PC-3 (cell line): ENCODE data around the gene COL3A1. TPM values are rescaled to one million over a fixed set of nuclear protein-coding genes. Genes with fewer than 3 reads are reported as not detected.

Source experiments
- ATAC-seq: fragments of 200-7000 bp; cut with Tn5 transposase; 2 replicates; pipeline ENCODE4 v1.9.1; 2020; ENCODE audit warnings: mild to moderate bottlenecking, moderate library complexity
- BruUV-seq: library from RNA; stranded (reverse); fragments of 400-500 nt; replicated peaks from 2 replicates; lab custom pipeline; 2021; lab: Mats Ljungman, UMichigan
- CTCF ChIA-PET: fragments of 300-600 bp; sonication (Branson Sonifier 250); formaldehyde crosslinking; loops from one replicate; lab custom pipeline; 2022; ENCODE audit warnings: antibody characterized with exemption; lab: Charles Lee
- POLR2A ChIA-PET: fragments of 300-600 bp; sonication (Branson Sonifier 250); formaldehyde crosslinking; loops from one replicate; lab custom pipeline; 2022; ENCODE audit warnings: antibody characterized with exemption; ENCODE audit not compliant: unreplicated experiment; lab: Charles Lee
- DNase-seq: peaks from one replicate; pipeline ENCODE4 v3.0.0-alpha.2; 2015
- H2AFZ ChIP-seq: fragments of 300-600 bp; sonication (generic); 2 replicates; pipeline ENCODE4 v1.6.0; 2016; ENCODE audit warnings: antibody characterized with exemption, low read length
- H3F3A ChIP-seq: fragments of 300-600 bp; sonication (generic); one replicate; pipeline ENCODE4 v1.6.0; 2017; ENCODE audit warnings: antibody characterized with exemption, low read length, control low read depth, mild to moderate bottlenecking; ENCODE audit not compliant: unreplicated experiment
- H3K27ac ChIP-seq: fragments of 300-600 bp; sonication (generic); 2 replicates; pipeline ENCODE4 v1.5.1; 2016; ENCODE audit warnings: mild to moderate bottlenecking, low read length
- H3K27me3 ChIP-seq: fragments of 300-600 bp; sonication (generic); 2 replicates; pipeline ENCODE4 v1.6.1; 2016; ENCODE audit warnings: low read length, mixed read lengths
- H3K36me3 ChIP-seq: fragments of 300-600 bp; sonication (generic); 2 replicates; pipeline ENCODE4 v1.6.1; 2016; ENCODE audit warnings: low read depth, mixed run types, low read length, mixed read lengths
- H3K4me1 ChIP-seq: fragments of 300-600 bp; sonication (generic); 2 replicates; pipeline ENCODE4 v1.5.1; 2016; ENCODE audit warnings: low read length; ENCODE audit not compliant: insufficient read depth
- H3K4me2 ChIP-seq: fragments of 300-600 bp; sonication (generic); 2 replicates; pipeline ENCODE4 v1.6.0; 2016; ENCODE audit warnings: low read length
- H3K4me3 ChIP-seq: fragments of 300-600 bp; sonication (generic); 2 replicates; pipeline ENCODE4 v1.5.1; 2016; ENCODE audit warnings: mild to moderate bottlenecking, low read length, mixed read lengths
- H3K79me2 ChIP-seq: fragments of 300-600 bp; sonication (generic); 2 replicates; pipeline ENCODE4 v1.6.1; 2017; ENCODE audit warnings: low read length, mixed read lengths
- H3K9ac ChIP-seq: fragments of 300-600 bp; sonication (generic); 2 replicates; pipeline ENCODE4 v1.6.0; 2016; ENCODE audit warnings: mild to moderate bottlenecking, low read length
- H3K9me2 ChIP-seq: fragments of 300-600 bp; sonication (generic); replicated peaks from 2 replicates; pipeline ENCODE4 v1.6.1; 2016; ENCODE audit warnings: mixed run types, low read length, mixed read lengths
- H3K9me3 ChIP-seq: fragments of 300-600 bp; sonication (generic); 2 replicates; pipeline ENCODE4 v1.6.1; 2016; ENCODE audit warnings: low read length, mixed read lengths
- H4K20me1 ChIP-seq: fragments of 300-600 bp; sonication (generic); 2 replicates; pipeline ENCODE4 v1.6.1; 2016; ENCODE audit warnings: low read length, mixed read lengths
- CTCF ChIP-seq: fragments of 300-600 bp; sonication (generic); conservative IDR thresholded peaks from 2 replicates; pipeline ENCODE4 v1.5.1; 2017; ENCODE audit warnings: antibody characterized with exemption, low read depth, mild to moderate bottlenecking, low read length
- EZH2 ChIP-seq: fragments of 300-600 bp; sonication (generic); IDR thresholded peaks from one replicate; pipeline ENCODE4 v1.6.1; 2017; ENCODE audit warnings: antibody characterized with exemption, mild to moderate bottlenecking, low read length; ENCODE audit not compliant: unreplicated experiment
- EZH2phosphoT487 ChIP-seq: fragments of 300-600 bp; sonication (generic); IDR thresholded peaks from 2 replicates; pipeline ENCODE4 v1.6.1; 2018; ENCODE audit warnings: mild to moderate bottlenecking, antibody characterized with exemption, low read length, borderline replicate concordance
- intact Hi-C: fragments of 100-400 bp; cut with micrococcal nuclease; formaldehyde crosslinking; loops from 2 replicates; pipeline ENCODE4 v1.9.0; 2023
- total RNA-seq: library from RNA; depleted of rRNA; stranded (reverse); fragments of >200 nt; gene quantifications from 2 replicates; pipeline ENCODE4 v1.2.3, GENCODE V29; 2014

The COL3A1 gene
- total RNA-seq, 1 experiment from 2014 or later: 0.36 TPM

- ChIA-PET CTCF (no interaction called here), POLR2A (no interaction called here)
- no TSS peak for BruUV-seq
Measured at GRCh38 chr2:189022053-189022481, 47.9 kb downstream of the COL3A1 start.

GRCh38 chr2:189022492-189022891 is 48.3 kb downstream of the COL3A1 start:
- Histone ChIP-seq H3F3A (no peaks in the 10 kb centered on the region), H3K27ac (no peak overlapping the region), H3K9me2 (no peaks in the 10 kb centered on the region), H3K36me3 (no peaks in the 10 kb centered on the region), H3K9me3 (no peaks in the 10 kb centered on the region), H2AFZ (no peak overlapping the region), H3K4me1 (no peaks in the 10 kb centered on the region), H4K20me1 (no peaks in the 10 kb centered on the region), H3K27me3 (no peaks in the 10 kb centered on the region), H3K4me2 (no peak overlapping the region), H3K4me3 (no peak overlapping the region), H3K9ac (no peak overlapping the region), H3K79me2 (no peaks in the 10 kb centered on the region)
- ChIA-PET POLR2A (no interaction called here), CTCF (no interaction called here)
- BruUV-seq: no TSS peak
- DNase-seq: no peak
- intact Hi-C loops: no loop called here
- ATAC-seq: no peak
- no peak for TF ChIP-seq EZH2
- TF ChIP-seq CTCF: no peak
- TF ChIP-seq EZH2phosphoT487: no peak

More at GRCh38 chr2:189022053-189022481, 47.9 kb downstream of the COL3A1 start:
- H3K9me2 ChIP-seq: no peaks in the 10 kb centered on the region
- H3K4me2 ChIP-seq: no peak overlapping the region
- no peak overlapping the region for H3K4me3 ChIP-seq
- H3K36me3 ChIP-seq: no peaks in the 10 kb centered on the region
- H3K79me2 ChIP-seq: no peaks in the 10 kb centered on the region
- DNase-seq (peak; percentile 17), ATAC-seq (peak; percentile 5; the same call in 1 of the 2 replicates)
- H3F3A ChIP-seq: no peaks in the 10 kb centered on the region
- no peak overlapping the region for H2AFZ ChIP-seq
- no peaks in the 10 kb centered on the region for H3K4me1 ChIP-seq
- intact Hi-C loops: no loop called here
- H3K27ac ChIP-seq: no peak overlapping the region
- no peak for TF ChIP-seq CTCF
- TF ChIP-seq EZH2: no peak
- no peak for TF ChIP-seq EZH2phosphoT487
- H3K9me3 ChIP-seq: no peaks in the 10 kb centered on the region
- H3K27me3 ChIP-seq: no peaks in the 10 kb centered on the region
- H3K9ac ChIP-seq: no peak overlapping the region
- no peaks in the 10 kb centered on the region for H4K20me1 ChIP-seq

- no peak for ATAC-seq
- Histone ChIP-seq H4K20me1 (no peaks in the 10 kb centered on the region), H3F3A (no peaks in the 10 kb centered on the region), H3K4me3 (no peak overlapping the region), H3K27me3 (no peaks in the 10 kb centered on the region), H3K9ac (no peak overlapping the region), H3K36me3 (no peaks in the 10 kb centered on the region), H2AFZ (no peak overlapping the region), H3K9me3 (no peaks in the 10 kb centered on the region), H3K4me1 (no peaks in the 10 kb centered on the region), H3K4me2 (no peak overlapping the region), H3K9me2 (no peaks in the 10 kb centered on the region), H3K79me2 (no peaks in the 10 kb centered on the region), H3K27ac (no peak overlapping the region)
- intact Hi-C loops: no loop called here
- ChIA-PET CTCF (no interaction called here), POLR2A (no interaction called here)
- TF ChIP-seq EZH2phosphoT487: no peak
- TF ChIP-seq CTCF: peak; percentile 75
- peak; percentile 35 for DNase-seq
- BruUV-seq: no TSS peak
Measured at GRCh38 chr2:189024901-189025618, 50.9 kb downstream of the COL3A1 start.
